ENCODE results near the gene TMEM178B.
A peak's percentile ranks its signal among the peaks of the same experiment; 100 is the strongest.

The TMEM178B gene

GRCh38 chr7:141335164-141335563 is 261.3 kb downstream of the TMEM178B start:
- Mint-ChIP-seq H3K4me3 (no peak overlapping the region), H3K9me3 (peaks cover 5 to 6% of the 10 kb centered on the region in 2 donors), H3K4me1 (no peaks in the 10 kb centered on the region), H3K27ac (no peak overlapping the region), H3K27me3 (no peaks in the 10 kb centered on the region)
- no peak for DNase-seq
- no peak for ATAC-seq

GRCh38 chr7:141339603-141340002 is 265.7 kb downstream of the TMEM178B start:
- no peak for ATAC-seq
- no peak for DNase-seq
- Mint-ChIP-seq H3K27ac (no peak overlapping the region), H3K9me3 (peaks cover 5 to 6% of the 10 kb centered on the region in 2 donors), H3K4me3 (no peak overlapping the region), H3K27me3 (no peaks in the 10 kb centered on the region), H3K4me1 (no peaks in the 10 kb centered on the region)

GRCh38 chr7:141340991-141341390 is 267.1 kb downstream of the TMEM178B start:
- no peak for ATAC-seq
- H3K4me1 Mint-ChIP-seq, result no peaks in the 10 kb centered on the region

GRCh38 chr7:141342621-141343408 is 269.0 kb downstream of the TMEM178B start:
- Mint-ChIP-seq H3K9me3 (no peaks in the 10 kb centered on the region), H3K27me3 (peaks cover 14% of the 10 kb centered on the region), H3K27ac (no peak overlapping the region), H3K4me3 (no peak overlapping the region), H3K4me1 (no peaks in the 10 kb centered on the region)
- no peak for DNase-seq
- no peak for ATAC-seq

More at GRCh38 chr7:141340991-141341390, 267.1 kb downstream of the TMEM178B start:
- Mint-ChIP-seq H3K27me3 (no peaks in the 10 kb centered on the region), H3K9me3 (peaks cover 3 to 4% of the 10 kb centered on the region in 2 donors), H3K27ac (no peak overlapping the region), H3K4me3 (no peak overlapping the region)
- DNase-seq, result no peak

GRCh38 chr7:141344153-141344935 is 270.5 kb downstream of the TMEM178B start:
- H3K27me3 Mint-ChIP-seq, result peaks cover 21% of the 10 kb centered on the region
- DNase-seq (no peak), ATAC-seq (no peak)
- H3K27ac Mint-ChIP-seq, result no peak overlapping the region
- H3K9me3 Mint-ChIP-seq, result no peaks in the 10 kb centered on the region
- no peak overlapping the region for H3K4me3 Mint-ChIP-seq
- no peaks in the 10 kb centered on the region for H3K4me1 Mint-ChIP-seq

GRCh38 chr7:141348728-141349127 is 274.9 kb downstream of the TMEM178B start:
- Mint-ChIP-seq H3K27ac (no peak overlapping the region), H3K4me3 (no peak overlapping the region), H3K27me3 (peaks cover 21% of the 10 kb centered on the region), H3K9me3 (no peaks in the 10 kb centered on the region), H3K4me1 (no peaks in the 10 kb centered on the region)
- no peak for DNase-seq
- no peak for ATAC-seq

GRCh38 chr7:141349338-141349737 is 275.5 kb downstream of the TMEM178B start:
- H3K9me3 Mint-ChIP-seq, result no peaks in the 10 kb centered on the region
- DNase-seq (no peak), ATAC-seq (no peak)
- no peak overlapping the region for H3K27ac Mint-ChIP-seq
- H3K27me3 Mint-ChIP-seq, result peaks cover 21% of the 10 kb centered on the region
- peaks cover 2% of the 10 kb centered on the region for H3K4me1 Mint-ChIP-seq
- H3K4me3 Mint-ChIP-seq, result no peak overlapping the region

- Mint-ChIP-seq H3K4me1 (peaks cover 6% of the 10 kb centered on the region), H3K27me3 (peaks cover 21% of the 10 kb centered on the region), H3K9me3 (no peaks in the 10 kb centered on the region), H3K27ac (no peak overlapping the region), H3K4me3 (no peak overlapping the region)
- ATAC-seq, result no peak
- DNase-seq, result no peak
Measured at GRCh38 chr7:141349804-141350203, 275.9 kb downstream of the TMEM178B start.

GRCh38 chr7:141351175-141351574 is 277.3 kb downstream of the TMEM178B start:
- H3K27ac Mint-ChIP-seq, result no peak overlapping the region
- H3K4me3 Mint-ChIP-seq, result no peak overlapping the region
- DNase-seq (no peak), ATAC-seq (no peak)
- H3K9me3 Mint-ChIP-seq, result no peaks in the 10 kb centered on the region
- H3K4me1 Mint-ChIP-seq, result peaks cover 9% of the 10 kb centered on the region
- peaks cover 21% of the 10 kb centered on the region for H3K27me3 Mint-ChIP-seq

- Mint-ChIP-seq H3K9me3 (no peaks in the 10 kb centered on the region), H3K4me1 (peaks cover 9% of the 10 kb centered on the region), H3K27ac (no peak overlapping the region), H3K27me3 (peaks cover 6% of the 10 kb centered on the region), H3K4me3 (no peak overlapping the region)
- DNase-seq, result no peak
- ATAC-seq, result no peak
Measured at GRCh38 chr7:141352955-141353354, 279.1 kb downstream of the TMEM178B start.

- Mint-ChIP-seq H3K9me3 (no peaks in the 10 kb centered on the region), H3K4me3 (no peak overlapping the region), H3K27ac (no peak overlapping the region), H3K4me1 (peaks cover 9% of the 10 kb centered on the region), H3K27me3 (no peaks in the 10 kb centered on the region)
- peak; percentile 66 for ATAC-seq
- DNase-seq, result no peak
Measured at GRCh38 chr7:141354251-141354650, 280.4 kb downstream of the TMEM178B start.

GRCh38 chr7:141355032-141355431 is 281.2 kb downstream of the TMEM178B start:
- H3K4me3 Mint-ChIP-seq, result no peak overlapping the region
- no peaks in the 10 kb centered on the region for H3K9me3 Mint-ChIP-seq
- H3K27ac Mint-ChIP-seq, result no peak overlapping the region
- ATAC-seq (no peak), DNase-seq (no peak)
- peaks cover 9% of the 10 kb centered on the region for H3K4me1 Mint-ChIP-seq
- H3K27me3 Mint-ChIP-seq, result no peaks in the 10 kb centered on the region

- Mint-ChIP-seq H3K4me1 (peaks cover 9% of the 10 kb centered on the region), H3K27ac (no peak overlapping the region), H3K9me3 (no peaks in the 10 kb centered on the region), H3K4me3 (no peak overlapping the region), H3K27me3 (no peaks in the 10 kb centered on the region)
- DNase-seq (no peak), ATAC-seq (no peak)
Measured at GRCh38 chr7:141356161-141356560, 282.3 kb downstream of the TMEM178B start.

GRCh38 chr7:141358386-141358785 is 284.5 kb downstream of the TMEM178B start:
- ATAC-seq (no peak), DNase-seq (no peak)
- Mint-ChIP-seq H3K27ac (no peak overlapping the region), H3K4me3 (no peak overlapping the region), H3K27me3 (no peaks in the 10 kb centered on the region), H3K4me1 (peaks cover 9% of the 10 kb centered on the region), H3K9me3 (no peaks in the 10 kb centered on the region)

GRCh38 chr7:141359262-141359661 is 285.4 kb downstream of the TMEM178B start:
- H3K9me3 Mint-ChIP-seq, result no peaks in the 10 kb centered on the region
- no peak overlapping the region for H3K27ac Mint-ChIP-seq
- no peak overlapping the region for H3K4me3 Mint-ChIP-seq
- peaks cover 8% of the 10 kb centered on the region for H3K4me1 Mint-ChIP-seq
- no peaks in the 10 kb centered on the region for H3K27me3 Mint-ChIP-seq
- DNase-seq, result no peak
- ATAC-seq, result no peak

GRCh38 chr7:141359740-141360415 is 286.0 kb downstream of the TMEM178B start:
- no peak overlapping the region for H3K4me3 Mint-ChIP-seq

More at GRCh38 chr7:141359740-141360415, 286.0 kb downstream of the TMEM178B start:
- DNase-seq (no peak), ATAC-seq (no peak)
- Mint-ChIP-seq H3K9me3 (no peaks in the 10 kb centered on the region), H3K27me3 (no peaks in the 10 kb centered on the region), H3K4me1 (peaks cover 2% of the 10 kb centered on the region), H3K27ac (no peak overlapping the region)
